Measurements from ENCODE around the gene CP.

The CP gene

GRCh38 chr3:149258298-149258697 lies 36.7 kb upstream of the CP start:
- Histone ChIP-seq H3K79me2 (ENCODE audit: insufficient read depth, low read length) (no peaks in the 10 kb centered on the region), H3K9ac (ENCODE audit: low read depth, low read length) (no peak overlapping the region), H3K36me3 (ENCODE audit: insufficient read depth, low read length) (no peaks in the 10 kb centered on the region), H3K4me2 (ENCODE audit: insufficient read depth, low read length) (no peak overlapping the region), H4K20me1 (ENCODE audit: insufficient read depth, low read length) (no peaks in the 10 kb centered on the region), H3K27me3 (ENCODE audit: insufficient read depth, low read length, poor library complexity) (no peaks in the 10 kb centered on the region), H3K4me3 (ENCODE audit: low read depth in 1 of 2, low read length in 2 of 2) (no peak overlapping the region), H2AFZ (ENCODE audit: low read depth, low read length) (no peak overlapping the region), H3K27ac (ENCODE audit: low read length) (no peak overlapping the region), H3K9me3 (ENCODE audit: insufficient read depth, low read length, severe bottlenecking) (no peaks in the 10 kb centered on the region), H3K4me1 (ENCODE audit: insufficient read depth, low read length) (no peaks in the 10 kb centered on the region)
- no peak for DNase-seq
- no peak for ATAC-seq (ENCODE audit: insufficient read depth, low read depth)
- TF ChIP-seq CTCF (IDR thresholded peaks at IDR 0.05; ENCODE audit: borderline replicate concordance, extremely low read depth, low read length, poor library complexity, severe bottlenecking) (no peak), EZH2 (IDR thresholded peaks at IDR 0.05; ENCODE audit: borderline replicate concordance, low read depth, low read length, severe bottlenecking) (no peak)

- Histone ChIP-seq H3K4me3 (ENCODE audit: low read depth in 1 of 2, low read length in 2 of 2) (no peak overlapping the region), H4K20me1 (ENCODE audit: insufficient read depth, low read length) (no peaks in the 10 kb centered on the region), H3K27ac (ENCODE audit: low read length) (no peak overlapping the region), H3K9ac (ENCODE audit: low read depth, low read length) (no peak overlapping the region), H3K27me3 (ENCODE audit: insufficient read depth, low read length, poor library complexity) (peaks cover 3% of the 10 kb centered on the region), H3K4me2 (ENCODE audit: insufficient read depth, low read length) (no peak overlapping the region), H3K9me3 (ENCODE audit: insufficient read depth, low read length, severe bottlenecking) (no peaks in the 10 kb centered on the region), H3K36me3 (ENCODE audit: insufficient read depth, low read length) (no peaks in the 10 kb centered on the region), H2AFZ (ENCODE audit: low read depth, low read length) (no peak overlapping the region), H3K79me2 (ENCODE audit: insufficient read depth, low read length) (no peaks in the 10 kb centered on the region), H3K4me1 (ENCODE audit: insufficient read depth, low read length) (no peaks in the 10 kb centered on the region)
- TF ChIP-seq EZH2 (IDR thresholded peaks at IDR 0.05; ENCODE audit: borderline replicate concordance, low read depth, low read length, severe bottlenecking), result no peak
- no peak for TF ChIP-seq CTCF (IDR thresholded peaks at IDR 0.05; ENCODE audit: borderline replicate concordance, extremely low read depth, low read length, poor library complexity, severe bottlenecking)
- ATAC-seq (ENCODE audit: insufficient read depth, low read depth) (no peak), DNase-seq (no peak)
Observed at GRCh38 chr3:149252272-149252671, 30.6 kb upstream of the CP start.

- Histone ChIP-seq H3K4me1 (ENCODE audit: insufficient read depth, low read length) (no peaks in the 10 kb centered on the region), H2AFZ (ENCODE audit: low read depth, low read length) (no peak overlapping the region), H3K79me2 (ENCODE audit: insufficient read depth, low read length) (no peaks in the 10 kb centered on the region), H3K36me3 (ENCODE audit: insufficient read depth, low read length) (no peaks in the 10 kb centered on the region), H3K9me3 (ENCODE audit: insufficient read depth, low read length, severe bottlenecking) (no peaks in the 10 kb centered on the region), H3K4me2 (ENCODE audit: insufficient read depth, low read length) (no peak overlapping the region), H3K4me3 (ENCODE audit: low read depth in 1 of 2, low read length in 2 of 2) (no peak overlapping the region), H3K27ac (ENCODE audit: low read length) (no peak overlapping the region), H4K20me1 (ENCODE audit: insufficient read depth, low read length) (no peaks in the 10 kb centered on the region), H3K9ac (ENCODE audit: low read depth, low read length) (no peak overlapping the region), H3K27me3 (ENCODE audit: insufficient read depth, low read length, poor library complexity) (peaks cover 5% of the 10 kb centered on the region)
- ATAC-seq (ENCODE audit: insufficient read depth, low read depth) (no peak), DNase-seq (no peak)
- TF ChIP-seq CTCF (IDR thresholded peaks at IDR 0.05; ENCODE audit: borderline replicate concordance, extremely low read depth, low read length, poor library complexity, severe bottlenecking) (no peak), EZH2 (IDR thresholded peaks at IDR 0.05; ENCODE audit: borderline replicate concordance, low read depth, low read length, severe bottlenecking) (no peak)
Observed at GRCh38 chr3:149251186-149251585, 29.6 kb upstream of the CP start.

Measured in DND-41 (cell line).